ENCODE measurements around the gene GNB1L. TPM values are rescaled to one million over a fixed set of nuclear protein-coding genes. Genes with fewer than 3 reads are reported as not detected.

The GNB1L gene
- total RNA-seq, 4 donors from 2014 or later = 0.59 to 12.2 (median 3.1) TPM

- no peak for TF ChIP-seq POLR2A (IDR thresholded peaks at IDR 0.05)
- TF ChIP-seq CTCF (IDR thresholded peaks at IDR 0.05) = no peak
- Histone ChIP-seq H3K4me1 (no peaks in the 10 kb centered on the region), H3K27me3 (no peaks in the 10 kb centered on the region), H3K4me3 (no peak overlapping the region), H3K9me3 (no peaks in the 10 kb centered on the region), H3K36me3 (no peaks in the 10 kb centered on the region), H3K27ac (no peak overlapping the region)
- no peak for DNase-seq
- intact Hi-C loops (cut with DNase I; ENCODE audit: low total_unique reads) = no loop called here
These were observed 115.8 kb downstream of the GNB1L start for GRCh38 chr22:19738664-19739447.

- DNase-seq = no peak
- Histone ChIP-seq H3K27me3 (no peaks in the 10 kb centered on the region), H3K27ac (no peak overlapping the region), H3K4me3 (no peak overlapping the region), H3K4me1 (no peaks in the 10 kb centered on the region), H3K36me3 (no peaks in the 10 kb centered on the region), H3K9me3 (no peaks in the 10 kb centered on the region)
- intact Hi-C loops (cut with DNase I; ENCODE audit: low total_unique reads) = no loop called here
- TF ChIP-seq CTCF (IDR thresholded peaks at IDR 0.05) (no peak), POLR2A (IDR thresholded peaks at IDR 0.05) (no peak)
These were observed 116.6 kb downstream of the GNB1L start for GRCh38 chr22:19737846-19738663.

- H3K4me3 ChIP-seq = no peak overlapping the region
- no peak for DNase-seq
- H3K27me3 ChIP-seq = no peaks in the 10 kb centered on the region
- H3K36me3 ChIP-seq = no peaks in the 10 kb centered on the region
- H3K4me1 ChIP-seq = no peaks in the 10 kb centered on the region
- no peak overlapping the region for H3K27ac ChIP-seq
- no peaks in the 10 kb centered on the region for H3K9me3 ChIP-seq
- intact Hi-C loops (cut with DNase I; ENCODE audit: low total_unique reads) = no loop called here
- TF ChIP-seq POLR2A (IDR thresholded peaks at IDR 0.05) (no peak), CTCF (IDR thresholded peaks at IDR 0.05) (no peak)
These were observed 118.8 kb downstream of the GNB1L start for GRCh38 chr22:19735665-19736510.

GRCh38 chr22:19734837-19735382 is 119.8 kb downstream of the GNB1L start:
- Histone ChIP-seq H3K4me1 (no peaks in the 10 kb centered on the region), H3K4me3 (no peak overlapping the region), H3K36me3 (no peaks in the 10 kb centered on the region), H3K27ac (no peak overlapping the region), H3K9me3 (no peaks in the 10 kb centered on the region), H3K27me3 (no peaks in the 10 kb centered on the region)
- no peak for TF ChIP-seq CTCF (IDR thresholded peaks at IDR 0.05)
- no peak for TF ChIP-seq POLR2A (IDR thresholded peaks at IDR 0.05)
- intact Hi-C loops (cut with DNase I; ENCODE audit: low total_unique reads) = no loop called here
- DNase-seq = no peak
